K562 (cell line): Measurements from ENCODE around the gene SACM1L. TPM values are rescaled to one million over a fixed set of nuclear protein-coding genes. Genes with fewer than 3 reads are reported as not detected.

ENCODE experiments used
- C11orf30 ChIP-seq: fragments of 450-650 bp; IDR thresholded peaks from 2 replicates; pipeline ENCODE4 v1.6.1; 2016; ENCODE audit warnings: low read depth, mild to moderate bottlenecking
- CREB3 ChIP-seq: fragments of 450-650 bp; conservative IDR thresholded peaks from 2 replicates; pipeline ENCODE4 v1.6.1; 2016; ENCODE audit warnings: missing genetic modification characterization, low read depth, mild to moderate bottlenecking, missing compliant biosample characterization, moderate library complexity
- CREM ChIP-seq: IDR thresholded peaks from 2 replicates; pipeline ENCODE4 v1.6.1; 2014; ENCODE audit warnings: antibody characterized with exemption, low read depth
- CSDE1 ChIP-seq, 2 experiments: fragments of 450-650 bp; IDR thresholded peaks; 2 replicates each; pipeline ENCODE4 v1.6.1; 2016; ENCODE audit warnings: mild to moderate bottlenecking in 1 of 2
- ERF ChIP-seq: fragments of 450-650 bp; formaldehyde crosslinking; IDR thresholded peaks from 2 replicates; pipeline ENCODE4 v1.4.0; 2020; ENCODE audit warnings: mild to moderate bottlenecking, mixed read lengths
- HIVEP1 ChIP-seq: fragments of 250-450 bp; sonication (Bioruptor Pico); IDR thresholded peaks from 2 replicates; pipeline ENCODE4 v1.4.0; 2020; ENCODE audit warnings: mild to moderate bottlenecking
- JUN ChIP-seq, 2 experiments: sonication (generic) in 1 of 2; formaldehyde crosslinking in 1 of 2; IDR thresholded peaks; 2 replicates each; pipeline versions ENCODE4 v1.6.1 to v1.8.0; 2012 to 2022; ENCODE audit warnings: borderline replicate concordance in 2 of 2, mild to moderate bottlenecking in 2 of 2, improper control_type of control experiment in 1 of 2, low read depth in 1 of 2, low read length in 1 of 2, missing genetic modification reagents in 1 of 2
- KAT7 ChIP-seq: sonication (generic); formaldehyde crosslinking; IDR thresholded peaks from 2 replicates; pipeline ENCODE4 v1.8.0; 2022; ENCODE audit warnings: missing genetic modification reagents, mild to moderate bottlenecking, borderline replicate concordance
- KLF13 ChIP-seq: fragments of 450-650 bp; IDR thresholded peaks from 2 replicates; pipeline ENCODE4 v1.6.1; 2016; ENCODE audit warnings: missing genetic modification characterization, low read depth, mild to moderate bottlenecking, missing compliant biosample characterization, moderate library complexity, borderline replicate concordance
- KLF16 ChIP-seq: IDR thresholded peaks from 2 replicates; pipeline ENCODE4 v1.6.1; 2016; ENCODE audit warnings: antibody characterized with exemption
- MAFG ChIP-seq: fragments of 450-650 bp; conservative IDR thresholded peaks from 2 replicates; pipeline ENCODE4 v1.6.1; 2016; ENCODE audit warnings: missing genetic modification characterization, missing compliant biosample characterization
- MCM3 ChIP-seq: fragments of 450-650 bp; IDR thresholded peaks from 2 replicates; pipeline ENCODE4 v1.6.1; 2016
- MYNN ChIP-seq, 2 experiments: sonication (generic); formaldehyde crosslinking in 1 of 2; IDR thresholded peaks; 2 replicates each; pipeline versions ENCODE4 v1.5.0 to v1.6.1; 2016 to 2020; ENCODE audit warnings: antibody characterized with exemption in 1 of 2, missing genetic modification reagents in 1 of 2
- NCOA2 ChIP-seq, 2 experiments: fragments of 450-650 bp; IDR thresholded peaks; 2 replicates each; pipeline ENCODE4 v1.6.1; 2018; ENCODE audit warnings: mild to moderate bottlenecking in 2 of 2, moderate library complexity in 1 of 2; ENCODE audit not compliant: partially characterized antibody in 2 of 2
- NELFE ChIP-seq: IDR thresholded peaks from 2 replicates; pipeline ENCODE4 v1.6.1; 2011; ENCODE audit warnings: mild to moderate bottlenecking; ENCODE audit not compliant: insufficient read depth, insufficient read length
- NR2C2 ChIP-seq, 2 experiments: fragments of 200-800 bp in 1 of 2; sonication (Bioruptor generic) in 1 of 2; sonication (generic) in 1 of 2; formaldehyde crosslinking in 1 of 2; IDR thresholded peaks; 2 replicates each; pipeline versions ENCODE4 v1.6.1 to v1.8.0; 2016 to 2022; ENCODE audit warnings: mild to moderate bottlenecking in 1 of 2, missing compliant biosample characterization in 1 of 2, missing genetic modification characterization in 1 of 2, missing genetic modification reagents in 1 of 2
- NR3C1 ChIP-seq: sonication (generic); formaldehyde crosslinking; IDR thresholded peaks from 2 replicates; pipeline ENCODE4 v1.8.1; 2022; ENCODE audit warnings: missing genetic modification reagents
- POLR2A ChIP-seq: fragments of 450-650 bp; conservative IDR thresholded peaks from 2 replicates; pipeline ENCODE4 v1.6.1; 2016
- POLR2AphosphoS5 ChIP-seq: IDR thresholded peaks from 2 replicates; pipeline ENCODE4 v1.6.1; 2011; ENCODE audit warnings: mild to moderate bottlenecking, low read depth, low read length, moderate library complexity; ENCODE audit not compliant: control insufficient read depth, insufficient read depth
- POU5F1 ChIP-seq: fragments of 150-350 bp; IDR thresholded peaks from 2 replicates; pipeline ENCODE4 v1.6.1; 2014; ENCODE audit warnings: borderline replicate concordance, low read length, low read depth, mild to moderate bottlenecking; ENCODE audit not compliant: partially characterized antibody
- RBM39 ChIP-seq: fragments of 200-400 bp; formaldehyde crosslinking; optimal IDR thresholded peaks from 2 replicates; pipeline ENCODE3; 2018; ENCODE audit warnings: low read depth, low read length
- SAP30 ChIP-seq: fragments of 200-600 bp; sonication (generic); IDR thresholded peaks from 2 replicates; pipeline ENCODE4 v1.6.1; 2012; ENCODE audit warnings: borderline replicate concordance, low read depth, mild to moderate bottlenecking, moderate library complexity, low read length, control low read depth, inconsistent platforms; ENCODE audit not compliant: insufficient read depth, poor library complexity, severe bottlenecking
- SP1 ChIP-seq: sonication (generic); formaldehyde crosslinking; IDR thresholded peaks from 2 replicates; pipeline ENCODE4 v1.8.1; 2022; ENCODE audit warnings: mild to moderate bottlenecking, missing genetic modification reagents
- ZNF253 ChIP-seq: fragments of 250-450 bp; sonication (Bioruptor Pico); conservative IDR thresholded peaks from 2 replicates; pipeline ENCODE4 v1.6.1; 2021; ENCODE audit warnings: mild to moderate bottlenecking
- ZNF316 ChIP-seq: fragments of 450-650 bp; IDR thresholded peaks from 2 replicates; pipeline ENCODE4 v1.6.1; 2016
- ZNF584 ChIP-seq: fragments of 200-800 bp; sonication (Bioruptor generic); IDR thresholded peaks from 2 replicates; pipeline ENCODE4 v1.6.1; 2016; ENCODE audit warnings: low read depth, mild to moderate bottlenecking, missing genetic modification characterization, missing compliant biosample characterization
- polyA plus RNA-seq, 8 experiments: library from polyadenylated mRNA; depleted of rRNA in 4 of 8; stranded (reverse) in 5 of 8; unstranded in 3 of 8; fragments of >200 nt; fragmentation: Nextera tagmentation in 2 of 8; fragmentation: Illumina TruSeq in 1 of 8; extraction: Ambion mirVana in 2 of 8; extraction: Trizol in 1 of 8; gene quantifications; 2 replicates each; pipeline versions ENCODE4 v1.2.1 to v1.2.3, GENCODE V29; 2011 to 2014; ENCODE audit warnings: inconsistent platforms in 1 of 8, missing spikeins in 1 of 8
- total RNA-seq, 7 experiments: library from RNA; depleted of rRNA in 6 of 7; stranded (reverse); fragments of >200 nt in 6 of 7; fragmentation: Illumina TruSeq in 2 of 7; extraction: Trizol in 2 of 7; gene quantifications; 2 replicates each; pipeline versions ENCODE4 v1.2.1 to v1.2.3, GENCODE V29; 2011 to 2021; ENCODE audit warnings: low replicate concordance in 1 of 7

Gene SACM1L
- total and polyA plus RNA-seq, 9 of the 15 experiments (the other 6 are each of a cell fraction or from before 2014, with no cell fraction given) = 25.7 to 67.2 (median 40.3) TPM

DNA sequence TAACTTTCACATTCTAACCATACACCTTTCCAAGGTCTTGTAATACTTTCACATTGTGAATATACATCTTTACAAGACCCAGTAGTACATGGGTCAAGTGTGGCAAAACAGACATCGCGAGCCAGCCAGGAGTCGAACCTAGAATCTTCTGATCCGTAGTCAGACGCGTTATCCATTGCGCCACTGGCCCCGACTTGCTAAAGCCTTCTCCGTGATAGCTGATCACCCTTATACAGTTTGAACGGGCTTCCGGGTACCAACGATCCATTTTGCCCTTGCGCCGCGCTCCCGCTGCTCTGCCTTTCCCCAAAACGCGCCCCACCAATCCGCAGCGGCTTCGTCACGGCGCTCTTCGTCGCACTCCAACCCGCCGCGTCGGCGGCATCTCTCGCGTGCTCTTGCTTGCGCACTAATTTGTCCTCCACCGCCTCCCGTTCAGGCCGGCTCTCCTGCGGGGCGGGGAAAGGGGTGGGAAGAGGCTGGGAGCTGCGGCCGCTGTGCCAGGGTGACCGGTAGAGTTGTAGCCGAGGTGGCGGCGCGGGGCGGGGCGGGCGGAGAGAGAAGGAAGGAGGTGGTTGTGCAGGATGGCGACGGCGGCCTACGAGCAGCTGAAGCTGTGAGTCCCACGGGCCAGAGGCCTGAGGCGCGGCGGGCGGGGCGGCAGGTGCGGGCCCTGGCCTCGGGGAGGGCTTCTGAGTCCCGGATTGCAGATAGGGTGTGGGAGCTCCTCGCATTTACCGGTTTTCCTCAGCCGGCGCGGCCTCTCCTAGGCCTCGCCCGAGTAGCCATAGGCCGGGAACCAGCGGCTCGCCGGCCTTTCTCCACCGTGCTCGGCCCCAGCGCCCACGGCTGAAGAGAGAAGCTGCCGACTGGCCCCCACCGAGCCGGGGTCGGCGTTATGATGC is at the start of gene SACM1L (continued):
- TF ChIP-seq C11orf30 (peak; percentile 75), NCOA2 (IDR thresholded peaks at IDR 0.05; ENCODE audit: partially characterized antibody in 2 of 2) (peak in 1 of 2 experiments; percentile 92), NR2C2 (CRISPR knock-in tag; IDR thresholded peaks at IDR 0.05) (0 out of 2 replicates have a peak, but pooled peaks have one; percentile 45), NR2C2 (tag; IDR thresholded peaks at IDR 0.05) (peak; percentile 75), MYNN (IDR thresholded peaks at IDR 0.05) (peak; percentile 81), MYNN (CRISPR knock-in tag; IDR thresholded peaks at IDR 0.05) (no peak), MAFG (tag) (no peak), ZNF584 (no peak), ERF (CRISPR knock-in tag) (peak; percentile 74; the same call in 1 of the 2 replicates), KAT7 (CRISPR knock-in tag) (peak; percentile 87; the same call in 1 of the 2 replicates), POLR2A (peak; percentile 91), SP1 (CRISPR knock-in tag) (peak; percentile 97), MCM3 (no peak), POU5F1 (peak; percentile 95), CREM (peak; percentile 97), KLF16 (peak; percentile 84), CREB3 (tag) (no peak), RBM39 (no peak), KLF13 (0 out of 2 replicates have a peak, but pooled peaks have one; percentile 12), HIVEP1 (CRISPR knock-in tag) (0 out of 2 replicates have a peak, but pooled peaks have one; percentile 35), JUN (IDR thresholded peaks at IDR 0.05; ENCODE audit: borderline replicate concordance, low read depth, low read length) (0 out of 2 replicates have a peak, but pooled peaks have one; percentile 43), JUN (CRISPR knock-in tag; IDR thresholded peaks at IDR 0.05; ENCODE audit: borderline replicate concordance) (no peak), NELFE (no peak), CSDE1 (IDR thresholded peaks at IDR 0.05) (peak in 1 of 2 experiments; percentile 96; a peak in 2 of 4 replicates), POLR2AphosphoS5 (peak; percentile 84; the same call in 1 of the 2 replicates), ZNF253 (CRISPR knock-in tag) (no peak), NR3C1 (CRISPR knock-in tag) (peak; percentile 54; the same call in 1 of the 2 replicates), ZNF316 (no peak), SAP30 (peak; percentile 74)
